T-cell (primary cell): ENCODE data around the gene FBXO47. TPM values are rescaled to one million over a fixed set of nuclear protein-coding genes. Genes with fewer than 3 reads are reported as not detected.
A peak's percentile ranks its signal among the peaks of the same experiment; 100 is the strongest.

Source experiments
- ATAC-seq, 4 experiments: fragments of 200-7000 bp in 3 of 4; fragments of 150-1000 bp in 1 of 4; cut with Tn5 transposase; replicated peaks in 1 of 4; 1 replicate in 3 of 4; 2 replicates in 1 of 4; pipeline ENCODE4 v1.10.0; 2021; ENCODE audit warnings: moderate library complexity in 3 of 4, mild to moderate bottlenecking in 2 of 4, moderate number of reproducible peaks in 1 of 4
- CTCF ChIA-PET, 2 donors: fragments of 300-600 bp; sonication (Branson Sonifier 250); formaldehyde crosslinking; loops; one replicate each; lab custom pipeline; 2022; ENCODE audit warnings: antibody characterized with exemption in 2 of 2; lab: Charles Lee
- POLR2A ChIA-PET, 2 donors: fragments of 300-600 bp; sonication (Branson Sonifier 250); formaldehyde crosslinking; loops; one replicate each; lab custom pipeline; 2022; ENCODE audit warnings: antibody characterized with exemption in 2 of 2; lab: Charles Lee
- DNase-seq, 35 experiments: peaks; one replicate each; pipeline versions ENCODE4 v3.0.0 to v3.0.0-alpha.2; 2013 to 2023
- H3K27ac ChIP-seq: one replicate; pipeline ENCODE4 v1.5.1; 2013; ENCODE audit warnings: low read length
- H3K27me3 ChIP-seq, 2 experiments: replicated peaks in 1 of 2; 1 replicate in 1 of 2; 2 replicates in 1 of 2; pipeline versions ENCODE4 v1.6.1 to v1.7.0; 2013; ENCODE audit warnings: low read length in 1 of 2, mixed read lengths in 1 of 2; ENCODE audit not compliant: control insufficient read depth in 2 of 2, insufficient read depth in 2 of 2; ENCODE audit errors: extremely low read depth in 1 of 2
- H3K36me3 ChIP-seq, 2 donors: 1 replicate in 1 of 2; 2 replicates in 1 of 2; pipeline versions ENCODE4 v1.6.1 to v1.7.0; 2013; ENCODE audit warnings: low read length in 1 of 2; ENCODE audit not compliant: control insufficient read depth in 2 of 2, insufficient read depth in 1 of 2; ENCODE audit errors: extremely low read depth in 1 of 2
- H3K4me1 ChIP-seq, 2 experiments: 1 replicate in 1 of 2; 2 replicates in 1 of 2; pipeline versions ENCODE4 v1.6.1 to v1.7.0; 2013; ENCODE audit warnings: low read length in 2 of 2, mixed read lengths in 1 of 2; ENCODE audit not compliant: insufficient read depth in 2 of 2, control insufficient read depth in 1 of 2; ENCODE audit errors: extremely low read depth in 1 of 2
- H3K4me3 ChIP-seq, 2 donors: 1 replicate in 1 of 2; 2 replicates in 1 of 2; pipeline versions ENCODE4 v1.5.1 to v1.7.0; 2013; ENCODE audit warnings: mild to moderate bottlenecking in 2 of 2, low read length in 1 of 2, moderate library complexity in 1 of 2; ENCODE audit not compliant: control insufficient read depth in 1 of 2; ENCODE audit errors: extremely low read depth in 1 of 2
- H3K9me3 ChIP-seq: 2 replicates; pipeline ENCODE4 v1.7.0; 2013
- H3K27ac Mint-ChIP-seq, 2 donors: one replicate each; pipeline ENCODE4 v1.8.0; 2020 to 2021; ENCODE audit warnings: mild to moderate bottlenecking in 2 of 2, mixed read lengths in 2 of 2
- H3K27me3 Mint-ChIP-seq, 2 donors: one replicate each; pipeline ENCODE4 v1.8.0; 2021 to 2022; ENCODE audit warnings: mixed read lengths in 2 of 2
- H3K36me3 Mint-ChIP-seq: one replicate; pipeline ENCODE4 v1.8.0; 2021; ENCODE audit warnings: mixed read lengths
- H3K4me1 Mint-ChIP-seq, 3 donors: one replicate each; pipeline ENCODE4 v1.8.0; 2020 to 2022; ENCODE audit warnings: mixed read lengths in 3 of 3, mild to moderate bottlenecking in 1 of 3
- H3K4me3 Mint-ChIP-seq, 3 donors: one replicate each; pipeline ENCODE4 v1.8.0; 2020 to 2022; ENCODE audit warnings: mild to moderate bottlenecking in 3 of 3, mixed read lengths in 3 of 3, moderate library complexity in 3 of 3
- H3K9me3 Mint-ChIP-seq, 3 donors: one replicate each; pipeline ENCODE4 v1.8.0; 2020 to 2022; ENCODE audit warnings: mixed read lengths in 3 of 3
- WGBS: methylation state at CpG from one replicate; pipeline ENCODE4 v1.1.5; 2013; ENCODE audit warnings: missing lambda C conversion rate; ENCODE audit not compliant: insufficient coverage; 5-methylcytosine and 5-hydroxymethylcytosine counted together
- total RNA-seq, 35 experiments: library from RNA in 6 of 35; stranded (reverse) in 6 of 35; fragments of 120-200 nt in 1 of 35; gene quantifications; one replicate each; pipeline versions ENCODE4 v1.2.1 to v1.2.4 and lab custom pipeline; 2013 to 2026

FBXO47 gene, protein sequence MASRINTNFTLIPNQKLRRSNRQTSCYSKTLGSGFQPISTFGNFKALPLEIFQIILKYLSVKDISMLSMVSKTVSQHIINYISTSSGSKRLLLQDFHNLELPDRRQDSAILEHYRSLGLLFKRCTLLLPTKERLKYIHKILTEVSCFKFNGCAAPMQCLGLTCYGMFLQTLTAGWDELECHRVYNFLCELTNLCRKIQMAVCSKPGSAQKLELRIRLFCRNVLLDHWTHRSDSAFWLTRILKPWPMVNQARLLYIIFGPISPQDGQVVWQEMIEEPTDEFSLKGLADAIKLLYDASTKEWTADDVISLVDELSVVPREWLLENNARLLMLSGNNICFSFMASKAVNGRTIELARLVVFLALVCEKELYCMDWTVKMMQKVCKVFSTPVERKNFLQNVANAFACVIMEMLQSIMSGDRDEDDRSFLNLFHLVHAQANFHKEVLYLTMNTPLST
- total RNA-seq = not detected
- not detected for total RNA-seq (2013)
- 0 to 0.17 (median 0) reads per million in 29 experiments for total RNA-seq (lab: John Stamatoyannopoulos, UW)

DNA sequence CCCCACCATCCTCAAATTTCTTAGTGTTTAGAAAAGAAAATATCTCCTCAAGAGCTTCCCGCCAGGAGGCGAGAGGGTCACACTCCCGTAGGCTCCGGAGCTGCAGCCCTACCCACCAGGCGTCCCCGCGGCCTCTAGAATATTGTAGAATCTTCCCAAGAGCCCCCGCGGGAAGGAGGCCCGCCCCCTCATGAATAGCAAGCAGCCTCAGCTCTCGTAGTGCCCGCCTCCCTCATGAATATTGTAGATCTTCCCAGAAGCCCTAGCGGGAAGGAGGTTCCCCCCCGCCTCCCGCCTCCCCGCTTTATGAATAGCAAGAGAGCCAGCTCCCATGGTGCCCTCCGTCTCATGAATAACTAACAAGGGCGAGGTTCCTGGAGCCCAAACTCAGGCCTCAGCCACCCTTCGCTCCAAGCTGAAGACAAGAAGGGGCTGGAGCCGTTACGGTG lies at the start of gene FBXO47:
FBXO47 (minus strand) TSS at position 114 of the 449 bp plus-strand sequence. CDS start 4,378 bp downstream, outside the sequence.
- H3K36me3 Mint-ChIP-seq = no peaks in the 10 kb centered on the region
- Histone ChIP-seq H3K4me3 (peak within 1 kb of the TSS in 1 of 2 donors; percentile 38), H3K4me1 (peaks cover 4 to 15% of the 10 kb centered on the region in 2 experiments), H3K27me3 (no peaks in the 10 kb centered on the region), H3K27ac (peak within 1 kb of the TSS; percentile 68), H3K36me3 (no peaks in the 10 kb centered on the region), H3K9me3 (no peaks in the 10 kb centered on the region)
- DNase-seq = peak; percentile 64 to 91 (median 81)
- H3K4me3 Mint-ChIP-seq = peak within 1 kb of the TSS; percentile 70 to 76 (median 73)
- no peaks in the 10 kb centered on the region for H3K27me3 Mint-ChIP-seq
- whole genome bisulfite sequencing = 13% methylated on average over 8 of the region's 21 CpGs
- no peaks in the 10 kb centered on the region for H3K9me3 Mint-ChIP-seq
- peak; percentile 96 to 98 (median 98) for ATAC-seq
- H3K27ac Mint-ChIP-seq = peak within 1 kb of the TSS; percentile 85 to 88
- peaks cover 15 to 16% (median 15%) of the 10 kb centered on the region in 3 donors for H3K4me1 Mint-ChIP-seq
- POLR2A ChIA-PET = no interaction called here
- CTCF ChIA-PET = interaction anchor here (0.5 to 1.8 kb wide), 4 partner anchors 16 to 201 kb away, joined by 3 to 9 read pairs (median 5); no protein-coding TSS in a partner anchor

DNA sequence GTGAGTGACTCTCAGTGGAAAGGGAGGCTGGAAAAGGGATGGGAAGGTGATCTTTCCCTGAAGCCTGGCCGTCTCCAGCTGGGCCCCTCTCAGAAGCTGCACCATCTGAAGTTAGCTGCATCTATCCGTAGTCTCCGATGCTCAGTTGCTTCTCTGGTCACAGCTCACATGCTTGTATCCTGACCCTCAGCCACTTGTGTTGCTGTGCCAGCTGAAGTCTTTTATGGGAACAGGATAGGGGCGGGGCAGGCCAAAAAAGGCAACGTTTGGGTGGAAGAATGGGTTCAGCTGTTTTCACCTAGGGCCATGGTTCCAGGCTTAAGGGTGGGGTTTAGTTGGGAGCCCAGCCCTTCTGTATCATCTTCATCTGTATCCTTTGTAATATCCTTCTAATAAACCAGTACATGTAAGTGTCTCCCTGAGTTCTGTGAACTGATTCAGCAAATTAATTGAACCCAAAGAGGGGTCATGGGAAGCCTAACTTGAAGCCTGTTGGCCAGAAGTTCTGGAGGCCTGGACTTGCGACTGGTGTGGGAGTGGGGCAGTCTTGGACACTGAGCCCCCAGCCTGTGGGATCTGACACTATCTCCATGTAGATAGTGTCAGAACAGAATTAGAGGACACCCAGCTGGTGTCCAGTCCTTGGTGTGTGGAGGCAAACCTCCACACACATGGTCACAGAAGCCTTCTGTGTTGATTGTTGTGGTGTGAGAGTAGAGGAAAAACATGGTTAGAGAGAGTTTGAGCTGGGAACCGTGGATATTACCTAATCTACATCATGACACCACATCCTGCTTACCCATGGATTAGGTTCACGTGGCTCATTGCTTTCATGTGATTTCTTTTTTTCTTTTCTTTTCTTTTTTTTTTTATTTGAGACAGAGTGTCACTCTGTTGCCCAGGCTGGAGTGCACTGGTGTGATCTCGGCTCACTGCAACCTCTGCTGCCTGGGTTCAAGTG lies 49.3 kb upstream of the FBXO47 start:
- peak overlapping the region in 1 of 3 donors; percentile 39 for H3K4me3 Mint-ChIP-seq
- ChIA-PET POLR2A (no interaction called here), CTCF (no interaction called here)
- peak overlapping the region; percentile 62 for H3K27ac ChIP-seq
- peaks cover 28 to 31% (median 31%) of the 10 kb centered on the region in 3 donors for H3K4me1 Mint-ChIP-seq
- H3K36me3 Mint-ChIP-seq = no peaks in the 10 kb centered on the region
- H3K36me3 ChIP-seq = no peaks in the 10 kb centered on the region
- ATAC-seq (peak; percentile 68 to 93 (median 80)), DNase-seq (peak in 19 of 35 experiments; percentile 5 to 70 (median 25))
- peak overlapping the region; percentile 84 to 89 for H3K27ac Mint-ChIP-seq
- peaks cover 15 to 33% of the 10 kb centered on the region in 2 experiments for H3K4me1 ChIP-seq
- no peaks in the 10 kb centered on the region for H3K27me3 Mint-ChIP-seq
- no peaks in the 10 kb centered on the region for H3K9me3 ChIP-seq
- H3K27me3 ChIP-seq = no peaks in the 10 kb centered on the region
- WGBS = 63% methylated on average over 5 of the region's 9 CpGs
- H3K9me3 Mint-ChIP-seq = no peaks in the 10 kb centered on the region
- H3K4me3 ChIP-seq = no peak overlapping the region

DNA sequence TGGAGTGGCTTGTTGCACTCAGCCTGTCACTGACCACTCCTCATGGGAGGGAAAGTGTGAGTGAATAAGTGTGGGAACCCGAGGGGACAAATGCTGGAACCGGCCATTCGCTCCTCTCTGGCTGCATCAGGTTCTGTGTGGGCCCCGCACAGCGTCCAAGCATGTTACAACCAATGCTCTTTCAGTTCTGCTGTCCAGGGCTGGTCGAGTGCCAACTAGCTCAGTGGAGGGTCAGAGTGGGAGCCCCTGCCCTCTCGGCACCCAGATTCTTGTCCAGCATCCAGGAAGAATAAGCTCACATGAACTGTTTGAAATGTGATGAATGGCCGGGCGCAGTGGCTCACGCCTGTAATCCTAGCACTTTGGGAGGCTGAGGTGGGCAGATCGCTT lies 48.3 kb upstream of the FBXO47 start:
- ATAC-seq (no peak), DNase-seq (no peak)
- no peaks in the 10 kb centered on the region for H3K36me3 ChIP-seq
- ChIA-PET POLR2A (no interaction called here), CTCF (no interaction called here)
- H3K27me3 Mint-ChIP-seq = no peaks in the 10 kb centered on the region
- H3K4me3 Mint-ChIP-seq = no peak overlapping the region
- H3K27ac Mint-ChIP-seq = peak overlapping the region in 1 of 2 donors; percentile 49
- no peaks in the 10 kb centered on the region for H3K9me3 Mint-ChIP-seq
- no peaks in the 10 kb centered on the region for H3K36me3 Mint-ChIP-seq
- H3K4me3 ChIP-seq = no peak overlapping the region
- no peak overlapping the region for H3K27ac ChIP-seq
- WGBS = 88% methylated on average over 7 of the region's 11 CpGs
- no peaks in the 10 kb centered on the region for H3K9me3 ChIP-seq
- H3K27me3 ChIP-seq = no peaks in the 10 kb centered on the region
- H3K4me1 ChIP-seq = peaks cover 15 to 33% of the 10 kb centered on the region in 2 experiments
- peaks cover 28 to 31% (median 31%) of the 10 kb centered on the region in 3 donors for H3K4me1 Mint-ChIP-seq

DNA sequence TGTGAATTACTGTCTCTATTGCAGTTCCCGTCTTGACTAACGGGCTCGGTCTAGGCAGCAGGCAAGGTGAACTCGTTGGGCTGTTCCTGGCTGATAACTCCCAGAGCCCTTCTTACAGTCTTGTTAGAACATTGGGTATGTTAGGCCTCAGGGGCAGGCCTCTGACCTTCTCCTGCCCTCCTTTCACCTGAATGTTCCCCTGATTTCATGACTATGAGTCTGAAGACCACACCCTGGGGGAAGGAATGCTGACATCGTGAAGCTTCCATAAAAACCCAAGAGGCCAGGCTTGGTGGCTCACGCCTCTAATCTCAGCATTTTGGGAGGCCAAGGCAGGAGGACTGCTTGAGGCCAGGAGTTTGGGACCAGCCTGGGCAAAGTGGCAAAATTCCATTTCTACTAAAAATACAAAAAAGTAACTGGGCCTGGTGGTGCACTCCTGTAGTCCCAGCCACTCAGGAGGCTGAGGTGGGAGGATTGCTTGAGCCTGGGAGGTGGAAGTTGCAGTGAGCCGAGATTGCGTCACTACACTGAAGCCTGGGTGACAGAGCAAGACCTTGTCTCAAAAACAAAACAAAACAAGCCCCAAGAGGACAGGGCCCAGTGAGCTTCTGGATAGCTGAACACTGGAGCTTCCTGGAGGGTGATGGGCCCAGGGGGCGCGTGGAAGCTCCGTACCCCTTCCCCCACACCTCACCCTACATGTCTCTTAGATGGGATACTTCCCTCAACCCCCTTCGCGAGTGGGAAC lies 47.8 kb upstream of the FBXO47 start:
- POLR2A ChIA-PET = interaction anchor here in 1 of 2 donors (0.6 kb wide), 1 partner anchor 44 kb away, joined by 5 read pairs; no protein-coding TSS in a partner anchor
- H3K27ac ChIP-seq = no peak overlapping the region
- H3K4me1 Mint-ChIP-seq = peaks cover 28 to 31% (median 31%) of the 10 kb centered on the region in 3 donors

DNA sequence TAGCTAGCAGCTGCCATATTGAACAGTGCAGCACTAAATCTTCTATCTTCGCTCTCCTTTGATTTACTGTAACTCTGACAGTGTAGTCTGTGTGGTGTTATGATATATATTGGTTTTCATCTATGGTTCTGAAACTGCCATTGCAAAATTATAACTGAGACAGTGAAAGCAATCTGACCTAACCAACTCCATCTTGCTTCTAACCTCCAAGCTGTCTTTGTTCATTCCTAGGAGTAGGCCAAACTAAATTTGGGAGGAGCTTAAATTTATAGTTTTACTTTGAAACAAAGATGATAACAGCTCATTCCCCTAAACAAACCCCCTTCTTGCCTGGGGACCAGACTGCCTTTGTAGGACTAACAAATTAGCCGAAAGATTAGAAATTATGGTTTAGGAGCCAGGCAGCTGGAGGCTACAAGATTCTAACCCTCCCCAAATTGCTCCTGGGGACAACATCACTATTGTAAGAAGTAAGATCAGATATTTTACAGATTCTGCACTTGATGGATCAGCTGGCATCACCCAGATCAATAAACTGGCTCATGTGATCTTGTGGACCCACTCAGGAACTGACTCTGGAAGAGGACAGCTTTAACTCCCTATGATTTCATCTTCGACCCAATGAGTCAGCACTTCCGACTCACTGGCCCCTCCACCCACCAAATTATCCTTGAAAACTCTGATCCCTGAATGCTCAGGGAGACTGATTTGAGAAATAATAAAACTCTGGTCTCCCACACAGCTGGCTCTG lies 47.0 kb upstream of the FBXO47 start:
- Histone ChIP-seq H3K36me3 (no peaks in the 10 kb centered on the region), H3K9me3 (no peaks in the 10 kb centered on the region), H3K27me3 (no peaks in the 10 kb centered on the region), H3K4me1 (peaks cover 15 to 33% of the 10 kb centered on the region in 2 experiments), H3K27ac (no peak overlapping the region), H3K4me3 (no peak overlapping the region)
- ChIA-PET CTCF (interaction anchor here in 1 of 2 donors (0.9 kb wide), 1 partner anchor 151 kb away, joined by 3 read pairs; no protein-coding TSS in a partner anchor), POLR2A (interaction anchor here in 1 of 2 donors (0.6 kb wide), 2 partner anchors 44 to 131 kb away, joined by 4 to 5 read pairs; no protein-coding TSS in a partner anchor)
- no CpG with 5 or more reads among the region's 4 CpGs for WGBS
- Mint-ChIP-seq H3K9me3 (no peaks in the 10 kb centered on the region), H3K27me3 (no peaks in the 10 kb centered on the region), H3K27ac (peak overlapping the region; percentile 20 to 78), H3K36me3 (no peaks in the 10 kb centered on the region), H3K4me1 (peaks cover 28 to 31% (median 28%) of the 10 kb centered on the region in 3 donors), H3K4me3 (no peak overlapping the region)
- DNase-seq = no peak
- no peak for ATAC-seq

More for the DNA sequence above, 47.8 kb upstream of the FBXO47 start:
- CTCF ChIA-PET = interaction anchor here in 1 of 2 donors (0.9 kb wide), 1 partner anchor 150 kb away, joined by 3 read pairs; no protein-coding TSS in a partner anchor
- H3K9me3 Mint-ChIP-seq = no peaks in the 10 kb centered on the region
- WGBS = 73% methylated on average over 4 of the region's 13 CpGs
- H3K27me3 Mint-ChIP-seq = no peaks in the 10 kb centered on the region
- Histone ChIP-seq H3K27me3 (no peaks in the 10 kb centered on the region), H3K4me1 (peaks cover 15 to 33% of the 10 kb centered on the region in 2 experiments), H3K4me3 (no peak overlapping the region), H3K9me3 (no peaks in the 10 kb centered on the region), H3K36me3 (no peaks in the 10 kb centered on the region)
- H3K36me3 Mint-ChIP-seq = no peaks in the 10 kb centered on the region
- peak overlapping the region; percentile 20 to 78 for H3K27ac Mint-ChIP-seq
- no peak overlapping the region for H3K4me3 Mint-ChIP-seq
- no peak for ATAC-seq
- DNase-seq = no peak
